Measurements from ENCODE around the gene SLC44A4. TPM values are rescaled to one million over a fixed set of nuclear protein-coding genes. Genes with fewer than 3 reads are reported as not detected.
"Not testable (repeated sequence)": the region's sequence is repeated elsewhere in the genome, so short reads cannot be mapped to it uniquely, and the experiment has no call there.

SLC44A4 gene
- total RNA-seq, 1 donor from 2014 or later: 0.86 TPM

GRCh38 chr6:31831350-31832215, 47.2 kb downstream of the SLC44A4 start:
- no peak for ATAC-seq

GRCh38 chr6:31830886-31831335, 47.9 kb downstream of the SLC44A4 start:
- ATAC-seq (no peak), DNase-seq (ENCODE audit: low spot score) (no peak)

More at GRCh38 chr6:31831350-31832215, 47.2 kb downstream of the SLC44A4 start:
- no peak for DNase-seq (ENCODE audit: low spot score)

- peak; percentile 70 for DNase-seq (ENCODE audit: low spot score)
- no peak for ATAC-seq
Measured at GRCh38 chr6:31829633-31830283, 49.0 kb downstream of the SLC44A4 start.

GRCh38 chr6:31827286-31828079, 51.3 kb downstream of the SLC44A4 start, which contains the start of gene HSPA1B:
Gene HSPA1B (plus strand): TSS chr6:31827738. CDS start chr6:31827951, 213 bp downstream.
- ATAC-seq (peak; percentile 62), DNase-seq (ENCODE audit: low spot score) (peak; percentile 99)

- no peak for ATAC-seq
Measured at GRCh38 chr6:31826793-31827285, 52.0 kb downstream of the SLC44A4 start.

GRCh38 chr6:31825553-31825952, 53.2 kb downstream of the SLC44A4 start:
- no peak for ATAC-seq
- DNase-seq (ENCODE audit: low spot score): no peak

More at GRCh38 chr6:31826793-31827285, 52.0 kb downstream of the SLC44A4 start:
- peak; percentile 71 for DNase-seq (ENCODE audit: low spot score)

- not testable (repeated sequence) for ATAC-seq; DNase-seq (ENCODE audit: low spot score)
Measured at GRCh38 chr6:31823592-31824196, 55.1 kb downstream of the SLC44A4 start.

- DNase-seq (ENCODE audit: low spot score) (peak; percentile 87), ATAC-seq (peak; percentile 55)
Measured at GRCh38 chr6:31822036-31822821, 56.6 kb downstream of the SLC44A4 start.

GRCh38 chr6:31821301-31822035, 57.3 kb downstream of the SLC44A4 start:
- ATAC-seq (peak; percentile 31), DNase-seq (ENCODE audit: low spot score) (peak; percentile 75)

GRCh38 chr6:31820399-31820798, 58.4 kb downstream of the SLC44A4 start:
- DNase-seq (ENCODE audit: low spot score); ATAC-seq: not testable (repeated sequence)

GRCh38 chr6:31819871-31820299, 58.9 kb downstream of the SLC44A4 start:
- ATAC-seq (no peak), DNase-seq (ENCODE audit: low spot score) (no peak)

GRCh38 chr6:31817929-31818511, 60.8 kb downstream of the SLC44A4 start:
- DNase-seq (ENCODE audit: low spot score): peak; percentile 61
- not testable (repeated sequence) for ATAC-seq

- DNase-seq (ENCODE audit: low spot score) (peak; percentile 73), ATAC-seq (peak; percentile 2)
Measured at GRCh38 chr6:31817133-31817928, 61.5 kb downstream of the SLC44A4 start.

- DNase-seq (ENCODE audit: low spot score): peak; percentile 98
- peak; percentile 55 for ATAC-seq
Measured at GRCh38 chr6:31815025-31815838, 63.6 kb downstream of the SLC44A4 start, which contains the start of the genes HSPA1A and HSPA1L. Gene HSPA1A (plus strand): TSS chr6:31815543. CDS start chr6:31815757, 214 bp downstream. Gene HSPA1L (minus strand): TSS chr6:31815283. CDS start chr6:31811972, 3,311 bp downstream.

GRCh38 chr6:31814677-31815024, 64.1 kb downstream of the SLC44A4 start:
- DNase-seq (ENCODE audit: low spot score): peak; percentile 95
- peak; percentile 41 for ATAC-seq

GRCh38 chr6:31813465-31813849, 65.3 kb downstream of the SLC44A4 start:
- no peak for DNase-seq (ENCODE audit: low spot score)

More at GRCh38 chr6:31813465-31813849, 65.3 kb downstream of the SLC44A4 start:
- ATAC-seq: no peak
